CD1c-positive myeloid dendritic cell (primary cell): Measurements from ENCODE around the gene ZBTB48.

Experiments
- DNase-seq: peaks from one replicate; pipeline ENCODE4 v3.0.0-alpha.2; 2016; ENCODE audit errors: extremely low spot score

The ZBTB48 gene

DNA sequence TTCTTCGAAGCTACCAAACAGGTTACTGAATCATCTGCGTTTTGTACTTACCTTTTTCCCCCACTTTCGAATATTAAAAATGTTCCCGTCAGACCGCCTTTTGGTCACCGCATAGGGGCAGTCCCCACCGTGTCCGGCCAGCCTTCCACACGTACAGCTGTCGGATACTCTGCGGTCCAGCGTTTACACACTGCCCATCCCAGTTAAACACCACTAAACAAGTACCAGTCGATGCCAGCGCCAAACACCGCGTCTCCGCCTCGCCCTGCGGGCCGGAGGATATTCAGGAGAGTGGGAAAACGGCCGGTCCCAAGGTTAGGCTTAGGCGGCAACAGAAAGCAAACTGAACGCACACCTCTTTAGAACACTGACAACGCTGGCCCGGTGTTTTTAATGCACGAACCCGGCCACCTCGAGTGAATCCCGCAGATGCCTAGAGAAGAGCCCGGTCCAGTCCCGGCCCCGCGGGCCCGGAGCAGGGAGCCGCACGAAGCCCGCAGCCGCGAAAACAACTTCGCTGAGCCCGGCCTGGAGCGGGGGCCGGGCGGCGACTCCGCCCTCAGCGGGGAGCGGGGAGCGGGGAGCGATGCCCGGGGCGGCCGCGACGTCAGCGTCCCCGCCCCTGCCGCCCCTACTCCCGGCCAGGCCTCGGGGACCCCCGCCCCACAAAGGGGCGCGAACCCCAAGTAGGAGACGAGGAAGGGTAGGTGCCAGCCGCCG, 33.0 kb downstream of the ZBTB48 start:
- DNase-seq, result peak; percentile 17

DNA sequence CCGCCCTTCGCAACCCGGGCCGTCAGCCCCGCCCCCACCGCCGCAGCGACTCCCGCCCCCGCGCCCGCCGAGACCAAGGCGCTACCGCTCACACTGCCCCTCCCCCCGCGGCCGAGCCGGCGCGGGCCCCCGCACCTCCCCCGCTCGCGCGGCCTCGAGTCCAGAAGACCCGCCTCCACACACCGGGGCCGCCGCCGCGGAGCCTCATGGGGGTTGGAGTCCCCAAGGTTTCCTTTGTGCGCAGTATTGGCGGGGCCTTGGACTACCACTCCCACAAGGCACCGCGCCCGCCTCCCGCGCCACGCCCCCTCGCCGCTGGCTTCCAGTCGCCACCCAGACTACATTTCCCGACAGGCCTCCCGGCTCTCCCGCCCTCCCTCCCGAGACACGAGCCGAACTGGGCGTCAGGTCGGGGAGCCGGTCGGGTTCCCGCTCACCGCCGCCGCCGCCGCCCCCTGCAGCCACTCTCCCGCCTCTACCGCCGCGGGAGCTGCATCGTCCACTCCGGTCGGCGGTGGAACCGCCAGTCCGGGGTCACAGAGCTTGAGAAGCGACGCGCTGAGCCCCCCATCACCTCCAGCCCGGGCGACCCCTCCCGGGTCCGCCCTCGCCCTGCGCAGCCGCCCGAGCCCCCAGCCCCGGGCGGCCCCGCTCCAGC, 33.7 kb downstream of the ZBTB48 start, which contains the start of gene PHF13:
TSS of gene PHF13 (plus strand) at position 371 of the 658 bp plus-strand sequence. CDS start 336 bp downstream, outside the sequence.
- peak; percentile 99 for DNase-seq

DNA sequence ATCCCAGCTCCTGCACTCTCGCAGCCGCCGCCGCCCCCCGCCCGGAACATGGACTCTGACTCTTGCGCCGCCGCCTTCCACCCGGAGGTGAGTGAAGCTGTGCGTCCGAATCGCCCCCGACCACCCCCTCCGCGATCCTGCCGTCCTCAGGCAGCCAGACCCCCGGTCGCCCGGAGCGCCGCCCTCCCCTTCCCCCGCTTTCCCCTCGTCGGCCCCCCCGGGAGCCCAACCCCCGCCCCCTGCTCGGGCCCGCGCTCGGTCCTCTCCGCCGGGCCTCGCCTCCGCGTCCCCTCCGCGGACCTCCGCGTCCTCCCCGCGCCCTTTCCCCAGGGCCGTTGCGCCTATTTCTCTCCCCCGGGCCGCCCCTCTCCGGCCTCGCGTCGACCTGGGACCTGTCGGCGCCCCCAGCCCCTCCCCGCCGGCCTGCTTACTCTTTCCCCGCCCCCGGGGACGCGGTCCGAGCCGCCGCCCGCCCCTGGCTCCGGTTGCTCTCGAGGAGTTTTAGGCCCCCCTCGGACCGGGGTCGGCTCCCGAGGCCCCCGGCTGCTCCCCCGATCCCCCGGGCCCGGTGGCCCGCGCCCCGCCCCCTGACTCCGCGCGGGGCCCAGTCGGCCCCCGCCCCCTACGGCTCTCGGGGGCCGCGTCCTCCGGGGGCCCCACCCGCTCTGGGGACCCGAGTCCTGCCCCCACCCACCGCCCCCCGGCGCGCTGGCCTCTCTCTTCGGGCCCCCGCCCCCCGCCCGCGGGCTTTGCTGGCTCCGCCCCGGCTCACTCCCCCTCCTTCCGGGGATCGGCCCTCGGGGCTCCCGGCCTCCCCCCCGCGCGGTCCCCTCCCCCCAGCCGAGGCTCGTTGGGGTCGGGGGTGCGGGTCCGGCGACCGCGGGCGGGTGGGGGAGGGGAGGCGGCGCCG, 34.5 kb downstream of the ZBTB48 start:
- DNase-seq, result peak; percentile 44

DNA sequence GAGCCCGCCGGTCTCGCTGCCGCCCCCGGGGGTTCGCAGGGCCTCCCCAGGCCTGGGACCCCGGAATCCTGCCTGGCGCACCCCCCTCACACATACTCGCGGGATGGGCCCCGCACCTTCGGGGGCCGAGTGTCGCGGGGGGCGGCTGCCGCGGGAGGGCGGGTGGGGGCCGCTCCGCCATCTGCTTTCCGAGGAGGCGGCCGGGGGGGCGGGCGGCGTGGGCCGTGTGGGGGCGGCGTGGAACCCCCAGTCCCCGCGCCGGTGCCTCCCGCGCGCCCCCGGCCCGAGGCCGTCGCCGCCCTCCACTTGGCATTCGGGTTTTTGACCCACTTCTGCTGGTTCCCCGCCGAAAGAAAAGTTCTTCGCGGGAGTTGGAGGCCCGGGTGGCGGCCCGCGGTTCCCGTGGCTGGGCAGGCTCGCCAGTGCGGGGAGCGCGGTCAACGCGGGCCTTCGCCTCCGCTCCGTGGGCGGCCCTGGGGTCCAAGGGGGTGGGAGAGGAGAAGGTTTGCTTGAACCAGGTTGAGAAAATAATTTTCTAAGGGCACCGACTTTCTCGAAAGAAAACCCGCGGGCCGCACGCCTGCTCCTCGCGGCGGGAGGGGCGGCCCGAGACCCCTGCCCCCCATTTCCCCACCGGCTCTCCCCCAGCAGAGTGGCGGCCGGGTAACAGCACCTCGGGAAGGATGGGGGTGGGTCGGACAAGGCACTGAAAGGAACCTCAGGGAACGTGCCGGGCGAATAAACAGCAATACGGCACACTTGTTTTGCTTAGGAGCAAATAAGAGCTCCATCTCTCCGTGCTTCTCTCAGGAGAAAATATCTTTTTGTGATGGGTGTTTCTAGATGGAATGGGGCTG, 35.4 kb downstream of the ZBTB48 start:
- peak; percentile 8 for DNase-seq

DNA sequence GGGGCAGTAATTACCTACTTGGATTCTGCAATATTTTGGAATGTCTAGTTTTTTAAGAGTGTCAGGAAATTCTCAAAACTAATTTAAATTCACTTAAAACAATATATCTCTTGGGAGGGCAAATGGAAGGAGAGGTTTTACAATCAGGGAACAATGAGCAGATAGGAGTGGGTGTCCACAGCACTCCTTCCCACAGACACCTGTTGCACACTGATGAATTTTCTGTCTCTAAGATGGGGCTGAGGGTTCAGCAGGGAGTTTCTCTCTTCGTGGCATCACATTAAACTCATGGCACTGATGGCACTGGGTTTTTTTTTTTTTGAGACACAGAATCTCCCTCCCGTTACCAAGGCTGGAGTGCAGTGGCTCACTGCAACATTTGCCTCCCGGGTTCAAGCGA, 39.3 kb downstream of the ZBTB48 start:
- DNase-seq, result no peak

DNA sequence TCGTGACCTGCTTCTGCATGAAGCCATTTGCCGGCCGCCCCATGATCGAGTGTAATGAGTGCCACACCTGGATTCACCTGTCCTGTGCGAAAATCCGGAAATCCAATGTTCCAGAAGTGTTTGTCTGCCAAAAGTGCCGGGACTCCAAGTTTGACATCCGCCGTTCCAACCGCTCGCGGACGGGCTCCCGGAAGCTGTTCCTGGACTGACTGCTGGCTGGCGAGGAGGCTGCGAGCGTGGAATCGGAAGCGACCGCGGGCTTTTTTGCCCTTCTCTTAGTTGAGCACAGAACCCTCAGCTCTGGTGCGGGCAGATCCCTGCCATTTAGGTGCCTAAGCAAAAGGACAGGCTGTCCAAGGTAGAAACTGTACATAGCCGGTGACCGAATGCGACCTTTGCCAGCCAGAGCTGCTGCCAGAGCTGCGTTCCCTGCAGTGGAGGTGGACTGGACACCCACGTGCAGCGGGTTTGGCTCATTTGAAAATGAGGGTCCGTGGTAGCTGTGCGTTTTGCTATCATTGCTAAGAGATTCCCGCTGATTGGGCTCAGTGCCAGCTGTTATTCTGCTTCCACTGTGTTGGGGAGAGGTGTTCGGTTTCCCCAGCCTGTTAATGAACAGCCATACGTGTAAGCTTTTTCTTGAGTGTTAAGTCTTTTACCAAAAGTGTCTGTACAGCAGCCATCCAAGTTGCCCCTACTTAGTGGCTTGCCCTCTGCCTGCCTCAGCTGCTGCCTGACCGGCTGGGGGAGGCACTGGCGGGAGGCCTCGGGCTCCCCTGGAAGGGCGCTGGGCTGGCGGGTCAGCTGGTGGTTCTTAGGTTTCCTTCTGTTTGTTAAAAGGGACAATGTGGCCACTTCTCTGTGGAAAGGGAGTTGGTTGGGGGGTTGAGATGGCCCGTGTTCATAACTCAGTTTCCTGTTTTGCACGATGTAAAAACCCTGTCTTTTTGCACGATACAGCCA, 41.9 kb downstream of the ZBTB48 start:
- no peak for DNase-seq

DNA sequence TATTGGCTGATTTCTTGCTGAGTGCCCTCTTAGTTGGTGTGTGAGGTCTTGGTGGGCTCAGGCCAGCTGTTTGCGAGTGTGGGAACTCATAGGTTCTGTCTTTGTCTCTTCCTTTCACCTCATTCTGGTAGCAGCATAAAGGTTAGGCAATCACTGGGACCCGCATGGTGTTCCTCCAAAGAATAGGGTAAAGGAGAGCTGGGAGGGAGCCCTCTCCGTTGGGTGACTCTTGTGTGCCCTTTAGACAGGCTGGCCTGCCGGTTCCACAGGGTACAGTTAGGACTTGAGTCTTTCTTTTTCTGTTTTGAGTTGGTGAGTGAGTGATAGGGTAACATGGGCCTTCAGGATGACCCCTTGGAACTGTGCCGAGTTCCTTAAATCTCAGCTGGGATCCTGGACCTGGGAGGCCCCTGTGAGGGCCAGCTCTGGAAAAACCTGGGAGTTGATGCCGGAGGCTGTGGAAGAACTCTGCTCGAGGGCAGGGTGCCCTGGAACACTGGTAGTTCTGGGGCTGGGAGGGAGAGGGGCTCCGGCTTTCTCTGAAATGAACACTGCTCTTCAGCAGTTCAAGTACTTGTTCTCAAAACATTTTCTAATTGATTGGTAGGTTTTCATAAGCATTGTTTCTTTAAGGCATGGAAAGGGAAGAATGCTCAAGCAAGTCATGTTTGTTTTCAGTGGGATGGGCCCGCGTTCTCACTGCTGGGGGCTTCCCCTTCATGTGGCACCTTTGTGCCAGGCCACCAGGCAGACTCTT, 42.8 kb downstream of the ZBTB48 start:
- no peak for DNase-seq

DNA sequence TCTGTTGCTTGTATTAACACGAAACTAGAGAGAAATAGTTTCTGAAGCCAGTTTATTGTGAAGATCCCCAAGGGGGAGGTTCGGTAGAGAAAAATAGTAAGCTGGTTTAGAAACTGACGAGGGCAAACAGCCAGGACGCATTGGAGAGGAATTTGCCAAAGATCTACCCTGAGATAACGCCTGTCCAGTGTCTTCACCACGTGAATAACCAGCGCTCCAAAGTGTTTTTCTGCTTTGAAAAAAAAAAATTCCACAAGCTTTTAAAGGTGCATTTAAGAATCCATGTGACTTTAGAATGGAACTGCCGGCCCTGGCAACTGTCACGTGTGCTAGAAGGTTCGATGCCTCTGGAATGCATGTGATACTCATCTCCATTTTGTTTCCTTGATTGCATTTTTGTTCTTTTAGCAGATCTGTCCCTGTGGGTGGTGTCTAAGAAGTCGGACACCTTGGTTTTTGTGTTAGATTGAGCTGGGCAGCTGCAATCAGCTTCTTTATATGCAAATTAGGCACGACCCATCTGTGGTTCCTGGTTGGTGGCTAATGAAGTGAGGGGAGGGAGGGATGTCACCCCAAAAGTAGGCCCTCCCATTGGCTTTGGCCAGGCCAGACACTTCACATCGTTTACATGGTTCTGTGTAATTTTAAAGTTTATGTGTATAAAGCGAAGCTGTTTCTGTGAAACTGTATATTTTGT, 43.6 kb downstream of the ZBTB48 start:
- no peak for DNase-seq

DNA sequence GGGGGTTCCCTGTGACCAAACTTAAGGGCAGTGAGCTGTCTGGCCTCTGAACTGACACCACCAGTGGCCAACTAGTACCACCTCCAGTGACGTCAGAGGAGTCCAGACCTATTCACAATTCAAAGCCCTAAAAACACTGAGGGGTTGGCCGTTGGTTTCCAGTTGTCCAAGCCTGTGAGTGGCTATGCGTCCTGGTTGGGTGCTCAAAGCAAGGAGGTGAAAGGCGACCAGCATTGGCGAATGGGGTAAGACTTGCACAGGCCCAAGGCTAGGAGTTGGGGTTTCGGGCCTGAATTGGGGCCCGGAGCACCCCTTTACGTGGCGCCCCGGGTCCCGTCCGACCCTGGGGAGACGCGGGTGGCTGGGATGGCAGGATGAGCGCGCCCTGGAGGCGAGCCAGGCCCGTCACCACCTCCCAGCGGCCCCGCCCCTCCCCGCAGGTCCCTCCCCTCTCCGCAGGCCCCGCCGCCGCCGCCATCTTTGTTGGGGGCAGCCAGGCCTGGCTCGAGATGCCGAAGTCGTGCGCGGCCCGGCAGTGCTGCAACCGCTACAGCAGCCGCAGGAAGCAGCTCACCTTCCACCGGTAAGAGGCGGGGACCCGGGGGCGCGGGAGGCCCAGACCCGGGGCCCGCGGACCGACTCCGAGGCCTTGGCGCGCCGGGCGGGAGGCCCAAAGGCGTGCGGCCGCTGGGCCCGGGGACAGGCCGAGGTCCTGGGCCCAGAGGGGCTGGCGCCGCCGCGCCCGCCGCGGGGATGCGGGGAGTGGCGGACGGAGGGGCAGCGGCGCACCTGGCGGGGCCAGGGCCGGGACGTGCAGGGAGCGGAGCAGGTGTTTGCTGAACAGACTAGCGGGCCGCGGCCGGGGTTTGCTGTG, 45.2 kb downstream of the ZBTB48 start, which contains the start of gene THAP3:
TSS of gene THAP3 (plus strand) at position 159 of the 874 bp plus-strand sequence. CDS start at position 510, 351 bp downstream.
- DNase-seq, result peak; percentile 89

DNA sequence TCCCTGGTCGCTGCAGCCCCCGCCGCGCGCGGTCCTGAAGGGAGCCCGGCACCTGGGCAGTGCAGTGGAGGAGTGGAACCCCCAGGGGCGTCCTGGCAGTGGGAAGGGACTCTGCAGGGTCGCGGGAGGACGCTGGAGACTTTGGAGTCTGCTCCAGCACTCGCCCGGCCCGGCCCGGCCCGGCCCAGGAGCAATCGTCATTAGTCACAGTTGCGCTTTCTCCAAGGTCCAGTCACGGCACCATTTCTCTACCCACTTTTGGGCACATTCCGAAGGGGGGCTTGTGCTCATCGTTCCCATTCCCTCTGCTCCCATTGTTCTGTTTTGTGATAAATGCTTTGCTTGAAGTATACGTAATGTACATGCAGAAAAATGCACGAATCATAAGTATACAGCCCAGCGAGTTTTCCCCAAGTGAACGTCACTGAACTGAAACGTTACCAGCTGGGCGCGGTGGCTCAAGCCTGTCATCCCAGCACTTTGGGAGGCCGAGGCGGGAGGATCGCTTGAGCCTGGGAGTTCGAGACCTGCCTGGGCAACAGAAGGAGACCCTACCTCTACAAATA, 45.9 kb downstream of the ZBTB48 start:
- DNase-seq, result peak; percentile 3

DNA sequence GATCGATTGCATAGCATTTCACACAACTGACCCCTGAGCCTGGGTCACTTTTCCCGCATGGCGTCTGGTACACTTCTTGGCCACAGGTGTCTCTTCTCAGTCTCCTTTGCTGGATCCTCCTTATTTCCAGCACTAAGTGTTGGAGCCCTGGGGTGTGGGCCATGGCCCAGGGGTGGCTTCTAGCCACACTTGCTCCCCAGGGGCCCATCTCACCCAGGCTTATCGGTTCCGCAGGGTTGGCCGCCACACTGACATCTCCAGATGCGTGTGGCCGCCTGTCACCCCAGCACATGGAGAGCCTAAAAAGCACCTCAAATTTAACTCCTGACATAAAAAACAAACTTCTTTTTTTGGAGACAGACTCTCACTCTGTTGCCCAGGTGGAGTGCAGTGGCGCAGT, 47.2 kb downstream of the ZBTB48 start:
- no peak for DNase-seq

DNA sequence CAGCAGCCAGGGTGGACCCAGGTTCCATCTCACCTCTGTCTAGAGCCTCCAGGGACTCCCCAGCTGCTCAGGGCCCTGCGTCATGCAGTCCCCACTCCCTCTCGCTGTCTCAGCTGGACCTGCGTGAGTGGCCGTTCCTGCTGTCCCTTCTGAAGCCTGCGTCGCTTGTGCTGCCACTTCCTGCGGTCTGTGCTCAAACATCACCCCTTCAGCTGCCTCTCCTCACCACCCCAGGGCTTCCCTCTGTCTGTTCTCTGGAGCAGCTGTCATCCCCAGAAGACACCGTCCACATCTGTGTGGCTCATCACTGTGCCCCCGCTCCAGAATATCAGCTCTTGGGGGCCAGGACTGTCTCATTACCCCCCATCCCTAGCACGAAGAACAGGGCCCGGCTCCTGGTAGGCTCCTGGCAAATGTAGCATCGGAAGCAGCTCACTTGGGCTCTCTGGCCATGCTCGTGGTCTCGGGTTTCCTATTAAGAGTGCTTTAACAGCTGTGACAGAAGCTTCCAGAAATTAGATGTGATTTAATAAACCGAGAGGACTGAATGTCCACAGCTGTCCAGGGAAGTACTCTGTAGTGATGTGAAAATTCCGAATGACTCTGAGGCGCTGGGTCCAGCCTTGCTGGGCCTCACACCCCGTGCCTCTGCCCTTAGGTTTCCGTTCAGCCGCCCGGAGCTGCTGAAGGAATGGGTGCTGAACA, 48.2 kb downstream of the ZBTB48 start:
- no peak for DNase-seq

DNA sequence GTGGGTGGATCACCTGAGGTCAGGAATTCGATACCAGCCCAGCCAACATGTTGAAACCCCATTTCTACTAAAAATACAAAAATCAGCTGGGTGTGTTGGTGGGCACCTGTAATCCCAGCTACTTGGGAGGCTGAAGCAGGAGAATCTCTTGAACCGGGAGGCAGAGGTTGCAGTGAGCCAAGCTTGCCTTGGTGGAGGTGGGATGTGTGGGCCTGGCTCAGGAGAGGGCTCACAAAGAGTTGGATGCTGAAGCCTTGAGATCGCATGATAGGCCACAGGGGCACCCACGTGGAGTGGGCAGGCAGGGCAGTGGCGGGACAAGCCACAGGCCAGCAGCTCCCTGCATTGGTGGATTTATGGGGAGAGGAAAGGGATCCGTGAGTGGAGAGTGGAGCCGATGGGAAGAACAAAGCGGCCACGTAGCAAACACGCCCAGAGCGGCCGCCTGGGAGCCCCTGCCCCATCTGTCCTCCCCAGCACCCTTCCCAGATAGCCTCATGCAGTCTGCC, 49.2 kb downstream of the ZBTB48 start:
- DNase-seq, result no peak

DNA sequence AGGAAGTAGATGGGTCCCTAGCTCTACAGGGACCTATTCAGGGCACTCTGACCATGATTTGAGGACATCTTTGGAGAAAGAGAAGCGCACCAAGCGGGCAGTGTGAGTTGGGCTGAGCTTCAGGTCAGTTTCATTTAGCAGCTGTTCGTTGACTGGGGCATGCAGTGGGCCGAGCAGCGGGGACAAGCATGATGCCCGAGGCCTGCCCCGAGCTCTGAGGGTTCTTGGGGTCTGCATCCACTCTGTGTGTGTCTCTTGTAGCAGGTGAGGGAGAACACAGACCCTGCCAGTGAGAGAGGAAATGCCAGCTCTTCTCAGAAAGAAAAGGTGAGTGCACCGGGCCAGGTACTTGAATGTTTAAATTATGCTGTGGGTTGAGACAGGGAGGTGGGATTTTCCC, 50.2 kb downstream of the ZBTB48 start:
- DNase-seq, result no peak

DNA sequence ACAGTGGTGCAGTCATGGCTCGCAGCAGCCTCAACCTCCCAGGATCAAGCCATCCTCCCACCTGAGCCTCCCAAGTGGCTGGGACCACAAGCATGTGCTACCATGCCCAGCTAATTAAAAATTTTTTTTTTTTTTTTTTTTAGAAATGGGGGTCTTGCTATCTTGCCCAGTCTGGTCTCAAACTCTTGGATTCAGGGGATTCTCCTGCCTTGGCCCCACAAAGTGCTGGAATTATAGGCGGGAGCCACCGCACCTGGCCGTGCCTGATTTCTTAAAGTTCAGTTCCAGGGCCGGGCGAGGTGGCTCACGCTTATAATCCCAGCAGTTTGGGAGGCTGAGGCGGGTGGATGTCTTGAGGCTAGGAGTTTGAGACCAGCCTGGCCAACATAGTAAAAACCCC, 51.3 kb downstream of the ZBTB48 start:
- no peak for DNase-seq
